Ovary (tissue), 3 donors: Measurements from ENCODE around the gene BAIAP2L2.

Source experiments
- POLR2A ChIP-seq: fragments of 450-650 bp; IDR thresholded peaks from one replicate; pipeline ENCODE4 v1.6.1; 2017; ENCODE audit warnings: antibody characterized with exemption, mild to moderate bottlenecking, moderate library complexity
- TF ChIP-seq, protein P1 (sequence below), 3 donors: fragments of 450-650 bp in 2 of 3; fragments of 200-600 bp in 1 of 3; IDR thresholded peaks; one replicate each; pipeline versions ENCODE4 v1.5.1 to v1.8.0; 2016 to 2022; ENCODE audit warnings: antibody characterized with exemption in 3 of 3, mild to moderate bottlenecking in 1 of 3
- donor health status: DM: no; HTN: no; CAD: no.

DNA sequence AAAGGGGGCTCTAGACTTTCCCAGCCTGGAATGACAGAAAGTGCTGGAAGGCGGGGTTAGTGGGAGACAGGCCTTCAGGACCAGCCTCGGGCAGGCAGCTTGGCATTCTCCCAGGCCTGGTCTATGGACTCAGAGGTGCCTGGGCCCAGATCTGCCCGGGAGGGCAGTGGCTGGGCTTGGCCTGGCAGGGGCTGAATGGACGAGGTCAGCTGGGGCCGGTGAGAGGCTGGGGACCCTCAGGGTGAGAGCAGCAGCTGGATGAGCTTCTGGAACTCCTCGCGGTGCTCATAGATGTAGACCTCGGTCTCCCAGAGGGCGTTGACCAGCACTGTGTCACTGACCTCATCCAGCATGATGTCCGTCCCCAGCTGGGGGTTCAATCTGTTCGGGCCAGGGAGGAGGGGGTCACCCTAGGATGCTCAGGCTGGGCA, 1.5 kb upstream of the BAIAP2L2 start:
- TF ChIP-seq, protein P1, sequence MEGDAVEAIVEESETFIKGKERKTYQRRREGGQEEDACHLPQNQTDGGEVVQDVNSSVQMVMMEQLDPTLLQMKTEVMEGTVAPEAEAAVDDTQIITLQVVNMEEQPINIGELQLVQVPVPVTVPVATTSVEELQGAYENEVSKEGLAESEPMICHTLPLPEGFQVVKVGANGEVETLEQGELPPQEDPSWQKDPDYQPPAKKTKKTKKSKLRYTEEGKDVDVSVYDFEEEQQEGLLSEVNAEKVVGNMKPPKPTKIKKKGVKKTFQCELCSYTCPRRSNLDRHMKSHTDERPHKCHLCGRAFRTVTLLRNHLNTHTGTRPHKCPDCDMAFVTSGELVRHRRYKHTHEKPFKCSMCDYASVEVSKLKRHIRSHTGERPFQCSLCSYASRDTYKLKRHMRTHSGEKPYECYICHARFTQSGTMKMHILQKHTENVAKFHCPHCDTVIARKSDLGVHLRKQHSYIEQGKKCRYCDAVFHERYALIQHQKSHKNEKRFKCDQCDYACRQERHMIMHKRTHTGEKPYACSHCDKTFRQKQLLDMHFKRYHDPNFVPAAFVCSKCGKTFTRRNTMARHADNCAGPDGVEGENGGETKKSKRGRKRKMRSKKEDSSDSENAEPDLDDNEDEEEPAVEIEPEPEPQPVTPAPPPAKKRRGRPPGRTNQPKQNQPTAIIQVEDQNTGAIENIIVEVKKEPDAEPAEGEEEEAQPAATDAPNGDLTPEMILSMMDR (IDR thresholded peaks at IDR 0.05) = no peak
- TF ChIP-seq POLR2A = no peak
